HEK293T (cell line): ENCODE measurements around the gene IFT172.

ENCODE experiments used
- ARNT ChIP-seq: fragments of 450-650 bp; IDR thresholded peaks from 2 replicates; pipeline ENCODE4 v1.6.1; 2017; ENCODE audit warnings: mild to moderate bottlenecking
- BHLHE40 ChIP-seq: fragments of 450-650 bp; IDR thresholded peaks from 2 replicates; pipeline ENCODE4 v1.6.1; 2016; ENCODE audit warnings: mild to moderate bottlenecking, moderate library complexity, borderline replicate concordance
- FOXK2 ChIP-seq: fragments of 450-650 bp; IDR thresholded peaks from 2 replicates; pipeline ENCODE4 v1.6.1; 2016; ENCODE audit warnings: mild to moderate bottlenecking
- FOXM1 ChIP-seq: fragments of 450-650 bp; IDR thresholded peaks from 2 replicates; pipeline ENCODE4 v1.6.1; 2017; ENCODE audit warnings: mild to moderate bottlenecking, borderline replicate concordance
- HDGF ChIP-seq: fragments of 450-650 bp; IDR thresholded peaks from 2 replicates; pipeline ENCODE4 v1.6.1; 2017; ENCODE audit warnings: antibody characterized with exemption, borderline replicate concordance
- L3MBTL2 ChIP-seq: fragments of 450-650 bp; conservative IDR thresholded peaks from 2 replicates; pipeline ENCODE4 v1.6.1; 2016; ENCODE audit warnings: mild to moderate bottlenecking
- LEF1 ChIP-seq: fragments of 450-650 bp; IDR thresholded peaks from 2 replicates; pipeline ENCODE4 v1.6.1; 2017; ENCODE audit warnings: mild to moderate bottlenecking, borderline replicate concordance
- NFRKB ChIP-seq: fragments of 450-650 bp; IDR thresholded peaks from 2 replicates; pipeline ENCODE4 v1.6.1; 2016; ENCODE audit warnings: mild to moderate bottlenecking, moderate library complexity
- SP1 ChIP-seq: fragments of 450-650 bp; IDR thresholded peaks from 2 replicates; pipeline ENCODE4 v1.6.1; 2017
- SUZ12 ChIP-seq: fragments of 450-650 bp; IDR thresholded peaks from 2 replicates; pipeline ENCODE4 v1.6.1; 2016; ENCODE audit warnings: mild to moderate bottlenecking
- TARDBP ChIP-seq: fragments of 450-650 bp; IDR thresholded peaks from 2 replicates; pipeline ENCODE4 v1.6.1; 2016

- TF ChIP-seq SP1 (no peak), FOXM1 (no peak), BHLHE40 (no peak), LEF1 (no peak), FOXK2 (no peak), HDGF (no peak), SUZ12 (no peak), NFRKB (no peak), ARNT (no peak), TARDBP (no peak), L3MBTL2 (peak; percentile 49)
Measured at GRCh38 chr2:27428978-27429541, 60.5 kb downstream of the IFT172 start.
